GM21423 (cell line): ENCODE measurements around the gene GRIK3.
"Not testable (repeated sequence)": the region's sequence is repeated elsewhere in the genome, so short reads cannot be mapped to it uniquely, and the experiment has no call there.

Experiments used
- ATAC-seq: cut with Tn5 transposase; IDR thresholded peaks from one replicate; pipeline ENCODE4 v1.9.1; 2021; ENCODE audit warnings: mild to moderate bottlenecking, moderate library complexity; ENCODE audit not compliant: unreplicated experiment

Gene GRIK3

GRCh38 chr1:37034121-37035013, at the start of gene GRIK3:
Gene GRIK3 (minus strand): TSS chr1:37034515. CDS start chr1:37034108, 407 bp downstream.
- no peak for ATAC-seq

- no peak for ATAC-seq
Measured at GRCh38 chr1:37084013-37084412, 49.7 kb upstream of the GRIK3 start.

GRCh38 chr1:37083603-37084002, 49.3 kb upstream of the GRIK3 start:
- no peak for ATAC-seq

- ATAC-seq = not testable (repeated sequence)
Measured at GRCh38 chr1:37080296-37080986, 46.1 kb upstream of the GRIK3 start.

GRCh38 chr1:37078866-37079265, 44.6 kb upstream of the GRIK3 start:
- ATAC-seq = no peak

- ATAC-seq = no peak
Measured at GRCh38 chr1:37076168-37076567, 41.9 kb upstream of the GRIK3 start.

- no peak for ATAC-seq
Measured at GRCh38 chr1:37073854-37074379, 39.6 kb upstream of the GRIK3 start.

GRCh38 chr1:37073152-37073853, 39.0 kb upstream of the GRIK3 start:
- ATAC-seq = no peak

- no peak for ATAC-seq
Measured at GRCh38 chr1:37071829-37072228, 37.5 kb upstream of the GRIK3 start.

- no peak for ATAC-seq
Measured at GRCh38 chr1:37070126-37070525, 35.8 kb upstream of the GRIK3 start.

GRCh38 chr1:37069406-37069805, 35.1 kb upstream of the GRIK3 start:
- no peak for ATAC-seq

- no peak for ATAC-seq
Measured at GRCh38 chr1:37068897-37069296, 34.6 kb upstream of the GRIK3 start.

- no peak for ATAC-seq
Measured at GRCh38 chr1:37068260-37068659, 33.9 kb upstream of the GRIK3 start.

- no peak for ATAC-seq
Measured at GRCh38 chr1:37064039-37064438, 29.7 kb upstream of the GRIK3 start.

- ATAC-seq = no peak
Measured at GRCh38 chr1:37059346-37059745, 25.0 kb upstream of the GRIK3 start.

- ATAC-seq = no peak
Measured at GRCh38 chr1:37058424-37058988, 24.2 kb upstream of the GRIK3 start.

GRCh38 chr1:37056325-37056724, 22.0 kb upstream of the GRIK3 start:
- ATAC-seq = no peak

- no peak for ATAC-seq
Measured at GRCh38 chr1:37055631-37056030, 21.3 kb upstream of the GRIK3 start.

- ATAC-seq = no peak
Measured at GRCh38 chr1:37053173-37053572, 18.9 kb upstream of the GRIK3 start.

GRCh38 chr1:37052120-37052519, 17.8 kb upstream of the GRIK3 start:
- ATAC-seq = no peak

GRCh38 chr1:37051346-37051745, 17.0 kb upstream of the GRIK3 start:
- no peak for ATAC-seq
